ENCODE measurements around the gene GTPBP4. TPM values are rescaled to one million over a fixed set of nuclear protein-coding genes. Genes with fewer than 3 reads are reported as not detected.

Gene GTPBP4
- total RNA-seq, 1 experiment from 2014 or later: 97.4 TPM

DNA sequence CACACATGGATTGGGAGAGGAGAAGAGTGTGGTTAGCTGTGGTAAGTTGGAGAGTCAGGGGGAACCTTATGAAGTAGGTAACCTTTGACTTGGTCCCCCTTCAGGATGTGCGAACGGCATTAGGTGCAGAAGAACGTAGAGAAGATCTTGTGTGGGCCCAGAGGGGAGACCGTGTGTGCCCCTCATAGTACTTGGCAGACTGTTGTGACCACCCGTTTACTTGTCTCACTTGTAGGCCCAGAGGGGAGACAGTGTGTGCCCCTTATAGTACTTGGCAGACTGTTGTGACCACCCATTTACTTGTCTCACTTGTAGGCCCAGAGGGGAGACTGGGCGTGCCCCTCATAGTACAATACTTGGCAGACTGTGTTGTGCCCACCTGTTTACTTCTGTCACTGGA is 2.6 kb downstream of the GTPBP4 start:
- Mint-ChIP-seq H3K27ac (peak overlapping the region; percentile 60; the same call in 1 of the 2 replicates), H3K27me3 (ENCODE audit: low read depth) (no peaks in the 10 kb centered on the region), H3K4me1 (peaks cover 26% of the 10 kb centered on the region), H3K4me3 (0 out of 2 replicates have a peak overlapping the region, but pooled peaks have one; percentile 3), H3K36me3 (peaks cover 51% of the 10 kb centered on the region), H3K9me3 (no peaks in the 10 kb centered on the region)
- DNase-seq (ENCODE audit: low spot score) (no peak), ATAC-seq (no peak)
- TF ChIP-seq MXD4 (CRISPR knock-in tag; IDR thresholded peaks at IDR 0.05; ENCODE audit: borderline replicate concordance) (no peak), ZNF232 (CRISPR knock-in tag; IDR thresholded peaks at IDR 0.05) (no peak), MLX (CRISPR knock-in tag; IDR thresholded peaks at IDR 0.05) (no peak), ZNF671 (CRISPR knock-in tag; IDR thresholded peaks at IDR 0.05) (no peak)
- TF ChIP-seq, protein P1, sequence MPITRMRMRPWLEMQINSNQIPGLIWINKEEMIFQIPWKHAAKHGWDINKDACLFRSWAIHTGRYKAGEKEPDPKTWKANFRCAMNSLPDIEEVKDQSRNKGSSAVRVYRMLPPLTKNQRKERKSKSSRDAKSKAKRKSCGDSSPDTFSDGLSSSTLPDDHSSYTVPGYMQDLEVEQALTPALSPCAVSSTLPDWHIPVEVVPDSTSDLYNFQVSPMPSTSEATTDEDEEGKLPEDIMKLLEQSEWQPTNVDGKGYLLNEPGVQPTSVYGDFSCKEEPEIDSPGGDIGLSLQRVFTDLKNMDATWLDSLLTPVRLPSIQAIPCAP (CRISPR knock-in tag; IDR thresholded peaks at IDR 0.05): no peak
- TF ChIP-seq, protein P2, sequence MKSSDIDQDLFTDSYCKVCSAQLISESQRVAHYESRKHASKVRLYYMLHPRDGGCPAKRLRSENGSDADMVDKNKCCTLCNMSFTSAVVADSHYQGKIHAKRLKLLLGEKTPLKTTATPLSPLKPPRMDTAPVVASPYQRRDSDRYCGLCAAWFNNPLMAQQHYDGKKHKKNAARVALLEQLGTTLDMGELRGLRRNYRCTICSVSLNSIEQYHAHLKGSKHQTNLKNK (CRISPR knock-in tag; IDR thresholded peaks at IDR 0.05): no peak
- ChIA-PET CTCF (no interaction called here), POLR2A (no interaction called here)

- ChIA-PET POLR2A (no interaction called here), CTCF (interaction anchor here (0.6 kb wide), 1 partner anchor 686 kb away, joined by 3 read pairs; no protein-coding TSS in a partner anchor)
- peaks cover 66% of the 10 kb centered on the region for H3K36me3 Mint-ChIP-seq
- no peak overlapping the region for H3K4me3 Mint-ChIP-seq
- DNase-seq (ENCODE audit: low spot score): no peak
- no peaks in the 10 kb centered on the region for H3K9me3 Mint-ChIP-seq
- no peaks in the 10 kb centered on the region for H3K27me3 Mint-ChIP-seq (ENCODE audit: low read depth)
- ATAC-seq: no peak
- H3K27ac Mint-ChIP-seq: no peak overlapping the region
- peaks cover 19% of the 10 kb centered on the region for H3K4me1 Mint-ChIP-seq
- TF ChIP-seq GABPB1 (CRISPR knock-in tag; IDR thresholded peaks at IDR 0.05) (no peak), ATF2 (CRISPR knock-in tag; IDR thresholded peaks at IDR 0.05; ENCODE audit: borderline replicate concordance, low read depth) (no peak), RELA (CRISPR knock-in tag; IDR thresholded peaks at IDR 0.05; ENCODE audit: borderline replicate concordance) (no peak), EMX1 (CRISPR knock-in tag; IDR thresholded peaks at IDR 0.05) (no peak), ZNF532 (CRISPR knock-in tag; IDR thresholded peaks at IDR 0.05; ENCODE audit: borderline replicate concordance) (no peak), FOXK1 (CRISPR knock-in tag; IDR thresholded peaks at IDR 0.05) (no peak), NFYB (CRISPR knock-in tag; conservative IDR thresholded peaks at IDR 0.05; ENCODE audit: low read depth) (no peak), NFATC4 (CRISPR knock-in tag; IDR thresholded peaks at IDR 0.05) (no peak), KAT7 (CRISPR knock-in tag; IDR thresholded peaks at IDR 0.05; ENCODE audit: borderline replicate concordance) (no peak), AR (CRISPR knock-in tag; IDR thresholded peaks at IDR 0.05) (no peak), CBFB (CRISPR knock-in tag; IDR thresholded peaks at IDR 0.05; ENCODE audit: low read depth) (no peak), NR2C2 (CRISPR knock-in tag; IDR thresholded peaks at IDR 0.05) (no peak), ATF1 (CRISPR knock-in tag; IDR thresholded peaks at IDR 0.05) (no peak), MXD4 (CRISPR knock-in tag; IDR thresholded peaks at IDR 0.05; ENCODE audit: borderline replicate concordance) (no peak)
- TF ChIP-seq, protein P3, sequence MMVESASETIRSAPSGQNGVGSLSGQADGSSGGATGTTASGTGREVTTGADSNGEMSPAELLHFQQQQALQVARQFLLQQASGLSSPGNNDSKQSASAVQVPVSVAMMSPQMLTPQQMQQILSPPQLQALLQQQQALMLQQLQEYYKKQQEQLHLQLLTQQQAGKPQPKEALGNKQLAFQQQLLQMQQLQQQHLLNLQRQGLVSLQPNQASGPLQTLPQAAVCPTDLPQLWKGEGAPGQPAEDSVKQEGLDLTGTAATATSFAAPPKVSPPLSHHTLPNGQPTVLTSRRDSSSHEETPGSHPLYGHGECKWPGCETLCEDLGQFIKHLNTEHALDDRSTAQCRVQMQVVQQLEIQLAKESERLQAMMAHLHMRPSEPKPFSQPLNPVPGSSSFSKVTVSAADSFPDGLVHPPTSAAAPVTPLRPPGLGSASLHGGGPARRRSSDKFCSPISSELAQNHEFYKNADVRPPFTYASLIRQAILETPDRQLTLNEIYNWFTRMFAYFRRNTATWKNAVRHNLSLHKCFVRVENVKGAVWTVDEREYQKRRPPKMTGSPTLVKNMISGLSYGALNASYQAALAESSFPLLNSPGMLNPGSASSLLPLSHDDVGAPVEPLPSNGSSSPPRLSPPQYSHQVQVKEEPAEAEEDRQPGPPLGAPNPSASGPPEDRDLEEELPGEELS (CRISPR knock-in tag; IDR thresholded peaks at IDR 0.05): no peak
- TF ChIP-seq, protein P4, sequence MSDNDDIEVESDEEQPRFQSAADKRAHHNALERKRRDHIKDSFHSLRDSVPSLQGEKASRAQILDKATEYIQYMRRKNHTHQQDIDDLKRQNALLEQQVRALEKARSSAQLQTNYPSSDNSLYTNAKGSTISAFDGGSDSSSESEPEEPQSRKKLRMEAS (CRISPR knock-in tag; IDR thresholded peaks at IDR 0.05): no peak
Observed at GRCh38 chr10:992467-992866, 4.2 kb downstream of the GTPBP4 start.

Measured in WTC11 (cell line).